Lung microvascular endothelial cell (primary cell): ENCODE data around the gene AMPD2. TPM values are rescaled to one million over a fixed set of nuclear protein-coding genes. Genes with fewer than 3 reads are reported as not detected.

ENCODE experiments used
- DNase-seq, 2 donors: peaks; one replicate each; pipeline versions ENCODE4 v3.0.0 to v3.0.0-alpha.2; 2010; ENCODE audit warnings: low read depth in 2 of 2
- total RNA-seq: library from RNA; depleted of rRNA; stranded (reverse); fragments of >200 nt; gene quantifications from 2 replicates; pipeline ENCODE4 v1.2.1, GENCODE V29; 2014

AMPD2 gene
- total RNA-seq, 1 donor from 2014 or later = 26.8 TPM

DNA sequence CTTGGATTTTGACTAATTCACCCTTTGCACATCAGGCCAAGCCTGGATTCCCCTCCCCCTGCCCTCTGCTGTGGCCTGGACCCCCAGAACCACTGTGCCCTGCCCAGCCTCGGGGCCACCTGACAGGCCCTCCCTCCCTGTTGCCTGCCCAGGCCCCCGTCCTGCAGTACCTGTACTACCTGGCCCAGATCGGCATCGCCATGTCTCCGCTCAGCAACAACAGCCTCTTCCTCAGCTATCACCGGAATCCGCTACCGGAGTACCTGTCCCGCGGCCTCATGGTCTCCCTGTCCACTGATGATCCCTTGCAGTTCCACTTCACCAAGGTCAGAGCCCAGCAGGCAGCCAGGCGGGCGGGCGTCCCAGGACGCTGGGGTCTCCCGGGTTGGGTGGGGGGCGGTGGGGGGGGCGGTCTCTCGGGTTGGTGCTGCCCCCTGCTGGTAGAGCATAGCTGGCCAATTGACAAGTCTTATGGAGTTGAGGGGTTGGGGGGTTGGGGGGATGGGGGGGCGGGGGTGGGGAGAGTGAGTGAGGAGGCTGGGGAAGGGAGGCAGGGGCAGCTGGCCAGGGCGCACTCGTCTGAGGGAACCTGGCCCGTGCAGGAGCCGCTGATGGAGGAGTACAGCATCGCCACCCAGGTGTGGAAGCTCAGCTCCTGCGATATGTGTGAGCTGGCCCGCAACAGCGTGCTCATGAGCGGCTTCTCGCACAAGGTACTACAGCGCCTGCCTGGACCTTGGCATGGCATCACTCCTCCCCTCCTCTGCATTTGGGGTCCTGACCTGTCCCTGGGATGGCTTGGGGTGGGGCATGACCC is 10.7 kb downstream of the AMPD2 start:
- DNase-seq = peak in 1 of 2 donors; percentile 45

DNA sequence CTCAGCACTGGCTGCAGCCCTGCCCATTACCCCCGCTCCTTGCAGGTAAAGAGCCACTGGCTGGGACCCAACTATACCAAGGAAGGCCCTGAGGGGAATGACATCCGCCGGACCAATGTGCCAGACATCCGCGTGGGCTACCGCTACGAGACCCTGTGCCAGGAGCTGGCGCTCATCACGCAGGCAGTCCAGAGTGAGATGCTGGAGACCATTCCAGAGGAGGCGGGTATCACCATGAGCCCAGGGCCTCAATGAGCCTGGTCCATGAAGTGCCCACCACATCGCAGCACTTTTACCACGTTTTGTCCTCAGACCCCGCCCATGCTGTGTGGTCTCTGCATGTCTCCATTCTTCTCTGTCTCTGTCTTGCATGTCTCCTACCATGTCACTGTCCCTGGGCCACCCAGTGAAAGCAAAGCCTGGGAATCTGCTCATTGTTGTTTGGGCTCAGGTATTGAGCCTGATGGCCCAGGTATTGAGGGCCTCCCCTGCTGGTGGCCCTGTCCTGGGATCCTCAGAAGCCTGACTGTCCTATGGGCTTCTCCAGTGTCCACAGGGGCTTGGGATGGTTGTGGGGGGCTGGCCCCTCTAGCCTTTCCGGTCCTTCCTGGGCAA is 11.4 kb downstream of the AMPD2 start:
- DNase-seq = no peak

DNA sequence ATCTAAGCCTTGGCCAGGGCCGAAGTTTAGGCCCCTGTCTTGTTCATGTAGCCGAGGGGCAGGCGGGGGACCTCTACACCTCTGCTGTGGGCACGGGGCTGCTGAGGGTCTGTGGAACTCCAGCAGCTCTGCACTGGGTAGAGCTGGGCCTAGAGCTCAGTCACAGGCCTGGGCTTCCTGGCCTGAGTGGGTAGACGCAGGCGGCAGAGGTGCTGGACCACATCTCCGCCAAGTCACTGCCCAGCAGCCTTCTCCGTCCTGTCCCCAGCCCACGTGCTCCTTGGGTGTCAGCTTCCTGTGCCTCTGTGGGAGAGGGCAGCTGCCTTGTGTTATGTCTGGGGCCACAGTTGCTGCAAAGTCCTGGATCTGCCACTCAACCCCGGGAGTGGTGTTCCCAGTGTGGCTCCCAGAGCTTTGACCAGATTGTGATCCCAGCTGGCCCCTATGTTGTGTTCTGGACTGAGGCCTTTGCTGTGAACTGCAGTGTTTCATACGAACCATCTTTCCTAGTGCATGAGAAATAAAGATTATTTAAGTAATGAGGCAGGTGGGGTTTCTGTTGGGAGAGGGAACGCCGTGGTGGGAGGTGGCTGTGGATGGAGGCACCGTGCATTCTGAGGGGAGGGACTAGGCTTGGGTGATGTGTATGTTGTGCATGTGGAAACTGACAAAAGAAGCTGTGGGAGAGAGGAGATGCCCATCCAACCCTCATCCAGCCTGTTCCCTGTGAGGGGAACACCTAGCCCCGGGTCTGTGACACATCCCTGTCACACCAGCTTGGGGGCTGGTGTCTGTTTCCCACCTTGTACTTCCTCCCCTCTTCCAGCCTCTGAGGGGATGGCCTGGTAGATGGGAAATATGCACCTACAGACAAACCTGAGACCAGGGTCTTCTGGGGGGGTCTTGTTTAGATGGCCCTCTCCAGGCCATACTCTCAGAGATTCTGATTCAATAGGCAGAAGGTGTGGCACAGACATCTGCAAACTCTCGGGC is 12.2 kb downstream of the AMPD2 start:
- DNase-seq = no peak

DNA sequence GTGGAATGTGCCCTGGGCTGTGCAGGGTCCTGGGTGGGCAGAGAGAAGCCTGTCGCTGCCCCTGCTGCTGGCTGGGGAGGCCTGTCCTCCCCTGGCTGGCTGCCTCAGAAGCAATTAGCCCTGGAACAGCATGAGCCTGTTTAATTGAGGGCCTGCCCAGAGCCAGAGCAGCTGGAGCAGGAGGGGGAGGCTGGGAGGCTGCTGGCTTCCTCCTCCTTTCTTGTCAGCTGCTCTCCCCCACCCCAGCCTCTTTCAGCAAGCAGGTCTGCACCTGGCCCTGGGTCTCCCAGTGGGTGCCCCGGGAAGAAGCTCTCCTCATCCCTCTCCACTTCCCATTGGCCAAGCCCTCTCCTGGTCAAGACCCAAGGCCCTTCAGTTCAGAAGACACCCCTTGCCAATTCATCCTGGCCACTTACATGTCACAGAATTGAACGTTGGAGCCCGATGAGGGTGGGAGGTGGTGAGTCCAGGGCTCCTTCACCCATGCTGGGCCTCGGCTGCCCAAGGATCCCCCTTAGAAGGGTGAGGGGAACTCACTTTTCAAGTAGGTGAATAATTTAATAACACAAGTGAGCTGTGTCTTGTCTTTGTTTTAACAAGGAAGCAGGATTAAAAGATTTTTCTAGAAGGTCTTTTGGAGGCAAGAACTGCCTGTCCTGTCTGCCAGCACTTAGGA is 13.2 kb downstream of the AMPD2 start:
- DNase-seq = no peak

DNA sequence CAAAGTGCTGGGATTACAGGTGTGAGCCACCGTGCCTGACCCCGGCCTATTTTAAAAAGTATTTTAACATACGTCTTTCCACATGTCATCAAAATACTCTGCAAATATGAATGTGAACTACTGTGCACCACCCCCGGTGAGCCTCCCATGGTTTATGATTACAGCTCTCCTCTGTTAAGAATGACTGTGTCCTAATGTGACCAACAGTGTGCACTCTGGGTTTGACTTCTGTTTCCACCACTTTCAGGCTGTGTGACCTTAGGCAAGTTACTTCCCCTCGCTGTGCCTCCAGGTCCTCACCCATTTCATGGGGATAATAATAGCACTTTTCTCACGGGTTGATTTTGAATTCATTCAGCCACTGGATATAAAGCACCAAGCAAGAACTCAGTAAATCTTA is 14.7 kb downstream of the AMPD2 start:
- no peak for DNase-seq

DNA sequence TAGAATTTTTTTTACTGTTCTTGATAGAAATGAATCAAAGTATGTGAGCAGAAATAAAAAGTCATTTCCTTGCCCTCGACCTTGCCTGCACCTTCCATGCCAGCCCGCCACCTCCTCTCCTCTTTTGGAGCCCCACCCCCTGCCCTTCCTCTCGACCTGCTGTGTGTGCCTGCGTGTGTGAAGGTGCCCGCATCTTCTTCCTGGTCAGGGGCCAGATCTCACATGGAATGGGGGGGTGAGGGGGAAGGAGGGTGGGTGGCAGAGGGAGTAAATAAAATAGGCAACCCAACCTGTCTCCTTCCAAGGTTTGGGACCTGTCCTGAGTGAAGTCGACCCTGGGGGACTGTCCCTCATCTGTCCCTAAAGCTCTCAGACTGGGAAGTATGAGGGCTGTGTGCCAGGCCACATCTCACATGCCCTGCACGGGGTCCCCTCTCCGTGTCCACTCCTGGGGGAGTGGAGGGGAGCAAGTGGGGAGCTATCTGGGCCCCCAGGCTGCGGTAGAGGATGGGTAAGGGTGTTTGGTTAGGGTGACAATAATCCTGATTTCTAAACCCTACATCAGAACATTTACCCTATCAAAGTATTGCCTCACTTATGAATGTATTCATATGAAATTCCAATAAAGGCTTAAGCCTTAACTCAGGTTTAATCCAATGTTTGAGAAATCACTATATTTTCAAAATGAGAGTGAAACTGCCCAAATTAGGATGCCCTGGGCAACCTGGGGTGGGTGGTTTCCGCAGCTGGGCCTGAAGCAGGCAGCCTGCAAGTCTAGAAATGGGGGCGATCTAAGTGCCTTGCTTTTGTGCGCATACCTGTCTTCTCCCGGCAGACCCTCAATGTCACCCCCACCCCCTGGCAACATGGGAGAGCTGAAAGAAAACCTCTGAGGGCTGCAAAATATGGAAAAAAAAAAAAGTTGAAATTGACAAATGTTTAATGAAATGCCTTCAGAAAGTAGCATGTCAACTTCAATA is 15.4 kb downstream of the AMPD2 start:
- DNase-seq = no peak

DNA sequence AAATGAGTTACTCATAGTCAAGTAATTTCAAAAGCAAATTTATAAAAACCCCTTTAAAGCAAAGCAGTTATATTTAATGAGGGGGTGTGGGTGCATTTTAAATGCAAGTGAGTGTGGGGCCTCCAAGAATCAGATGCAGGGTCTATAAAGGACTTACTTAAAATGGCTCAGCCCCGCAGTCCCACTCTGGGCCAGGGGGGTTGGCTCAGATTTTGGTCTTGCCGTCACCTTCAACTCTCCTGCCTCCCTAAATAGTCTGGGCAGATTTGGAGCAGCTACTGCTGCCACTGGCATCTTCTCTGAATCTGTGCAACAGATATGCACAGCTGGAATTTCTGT is 16.2 kb downstream of the AMPD2 start:
- no peak for DNase-seq

DNA sequence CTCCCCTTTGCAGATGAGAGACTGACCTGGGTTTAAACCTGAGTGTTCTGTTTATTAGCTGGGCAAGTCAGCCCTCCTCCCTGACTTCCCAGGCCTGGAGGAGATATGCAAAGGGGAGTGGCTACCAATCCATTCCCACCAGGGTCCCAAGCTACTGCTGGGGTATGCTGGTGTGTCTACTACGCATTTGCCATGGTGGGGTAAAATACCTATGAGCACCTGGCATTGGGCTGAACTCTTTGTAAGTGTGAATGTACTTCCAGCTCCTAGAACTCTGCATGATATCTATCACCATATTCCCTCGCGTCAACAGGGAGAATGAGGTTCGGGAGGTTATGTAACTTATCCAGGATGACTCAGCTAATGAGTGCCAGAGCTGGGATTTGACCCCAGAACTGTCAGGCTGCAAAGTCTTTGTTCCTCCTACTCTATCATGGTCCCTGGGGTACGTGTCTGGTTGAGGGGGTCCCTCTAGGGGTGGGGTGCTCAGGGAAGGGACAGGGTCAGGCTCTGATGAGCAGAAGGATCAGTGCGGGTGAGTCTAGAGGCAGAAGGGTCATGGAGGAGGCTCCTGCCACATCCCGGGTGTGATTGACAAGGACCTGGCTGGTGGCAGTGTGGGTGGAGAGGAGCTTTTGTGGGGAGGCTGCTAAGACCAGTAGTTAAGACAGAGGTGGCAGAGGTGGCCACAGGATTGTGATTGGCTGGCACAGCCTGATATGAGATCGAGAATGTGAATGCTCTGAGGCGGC is 16.7 kb downstream of the AMPD2 start:
- DNase-seq = peak; percentile 20 to 34

DNA sequence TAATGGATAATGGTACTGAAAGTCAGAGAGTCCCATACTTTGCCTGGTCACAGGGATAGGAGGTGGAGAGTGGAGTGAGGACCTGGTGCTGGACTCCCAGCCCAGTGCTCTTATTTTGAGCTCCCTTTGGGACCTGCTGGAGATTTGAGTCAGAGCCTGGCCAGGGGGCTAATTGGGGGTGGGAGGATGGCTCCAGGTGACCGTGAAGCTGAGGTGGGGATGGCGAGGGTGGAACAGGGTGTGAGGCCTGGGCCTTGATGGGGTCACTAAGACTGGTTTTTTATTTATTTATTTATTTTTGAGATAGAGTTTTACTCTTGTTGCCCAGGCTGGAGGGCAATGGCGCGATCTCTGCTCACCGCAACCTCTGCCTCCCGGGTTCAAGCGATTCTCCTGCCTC is 17.8 kb downstream of the AMPD2 start:
- no peak for DNase-seq

DNA sequence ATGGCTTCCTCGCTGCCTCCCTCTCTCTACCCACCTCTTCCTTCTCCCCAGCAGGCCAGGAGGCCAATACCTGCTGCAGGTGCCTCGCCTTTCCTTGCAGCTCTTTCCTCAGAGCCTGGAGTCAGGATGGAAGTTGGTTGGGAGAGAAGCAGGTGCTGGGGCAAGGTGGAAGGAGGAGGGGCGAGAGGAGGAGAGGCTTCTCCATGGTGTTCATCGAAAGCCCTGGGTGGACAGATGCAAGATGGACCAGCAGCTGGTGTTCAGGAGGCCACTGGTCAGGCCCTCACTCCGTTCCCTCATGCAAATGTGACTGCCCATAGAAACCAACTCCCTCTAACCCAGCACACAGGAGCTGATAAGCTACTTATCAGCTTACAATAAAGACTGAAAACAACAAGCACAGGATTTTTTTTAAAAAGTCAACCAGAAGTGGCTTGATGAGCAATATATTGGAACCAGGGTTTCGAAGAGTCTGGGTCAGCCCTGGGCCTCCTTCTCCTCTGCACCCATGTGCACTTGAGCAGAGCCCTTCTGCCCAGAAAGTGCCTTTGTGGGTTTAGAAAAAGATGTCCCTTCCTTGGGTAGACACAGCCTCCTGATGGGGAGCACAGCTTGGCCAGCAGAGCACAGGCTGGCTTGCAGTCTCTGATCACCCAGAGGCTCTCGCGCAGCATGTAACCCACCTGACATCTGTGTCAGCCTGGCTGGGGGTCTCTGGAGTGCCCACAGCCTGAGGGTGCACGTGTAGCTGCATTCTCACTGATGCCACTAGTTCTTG is 19.6 kb downstream of the AMPD2 start:
- DNase-seq = no peak

DNA sequence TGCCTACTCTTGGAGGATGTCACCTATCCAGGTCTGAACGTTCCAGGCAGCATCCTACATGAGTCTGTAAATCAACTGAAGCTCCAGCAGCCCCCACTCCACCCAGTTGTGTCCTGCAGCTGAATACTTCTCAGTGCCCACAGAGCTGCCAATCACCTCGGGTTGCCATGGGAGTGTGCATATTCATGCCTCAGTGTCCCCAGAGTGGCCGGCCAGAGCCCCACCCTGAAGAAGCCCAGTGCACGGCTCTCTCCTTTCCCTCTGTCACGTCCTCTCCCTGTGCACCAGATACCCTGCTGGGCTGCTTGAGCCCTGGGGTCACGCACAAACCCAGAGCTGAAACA is 20.2 kb downstream of the AMPD2 start:
- DNase-seq = no peak

DNA sequence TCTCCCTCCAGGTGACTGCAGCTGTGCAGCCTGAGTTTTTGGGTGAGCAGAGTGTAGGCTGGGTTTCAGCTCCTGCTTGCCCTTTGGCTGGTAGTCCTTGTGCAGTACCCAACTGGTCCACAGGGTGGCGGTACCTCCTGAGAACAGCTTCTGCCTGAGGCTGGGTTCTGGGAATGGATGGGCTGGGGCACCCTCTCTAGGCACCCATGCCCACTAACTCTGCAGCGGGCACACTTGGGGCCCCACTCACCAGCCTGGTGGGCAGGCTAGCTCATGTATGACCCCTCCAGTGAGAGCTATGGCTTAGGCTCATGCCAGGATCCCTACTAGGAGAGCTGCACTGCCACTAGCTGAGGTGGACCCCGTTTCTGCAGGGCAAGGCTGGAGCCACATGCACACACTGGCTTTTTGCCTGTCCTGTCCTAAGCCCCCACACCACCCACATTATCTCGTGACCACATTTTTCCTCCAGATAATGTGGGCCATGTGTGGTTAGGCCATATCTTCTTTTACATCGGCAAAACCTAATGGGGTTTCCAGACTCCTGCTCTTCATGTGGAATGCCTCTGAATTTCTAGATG is 20.7 kb downstream of the AMPD2 start:
- peak; percentile 64 to 78 for DNase-seq

DNA sequence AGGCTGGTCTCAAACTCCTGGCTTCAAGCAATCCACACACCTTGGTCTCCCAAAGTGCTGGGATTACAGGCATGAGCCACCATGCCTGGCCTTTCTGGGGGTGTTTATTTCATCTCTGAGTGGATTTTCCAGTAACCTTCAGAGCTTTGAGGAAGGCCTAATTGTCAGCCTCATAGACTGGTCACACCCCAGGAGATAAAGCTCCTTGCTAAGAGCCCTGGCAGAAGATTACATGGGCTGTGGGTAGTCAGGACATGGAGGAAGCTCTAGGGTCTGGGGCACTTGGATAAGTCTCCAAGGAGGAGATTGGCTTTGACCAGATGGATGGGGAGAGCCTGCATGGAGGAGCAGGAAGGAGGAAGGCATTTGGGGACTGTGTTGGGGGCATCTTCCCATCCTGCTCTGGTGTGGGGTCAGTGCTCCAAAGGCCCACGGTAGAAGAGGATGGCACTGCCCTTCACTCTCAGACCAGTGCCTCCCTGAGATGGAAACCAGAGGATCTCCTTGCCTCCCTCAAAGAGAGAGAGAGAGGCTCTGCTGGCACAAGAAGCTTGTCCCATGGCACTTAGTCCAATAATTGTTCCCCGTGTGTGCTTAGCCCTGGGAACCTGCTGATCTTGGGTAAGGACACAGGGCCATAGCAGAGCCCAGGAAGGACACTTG is 21.6 kb downstream of the AMPD2 start:
- no peak for DNase-seq

DNA sequence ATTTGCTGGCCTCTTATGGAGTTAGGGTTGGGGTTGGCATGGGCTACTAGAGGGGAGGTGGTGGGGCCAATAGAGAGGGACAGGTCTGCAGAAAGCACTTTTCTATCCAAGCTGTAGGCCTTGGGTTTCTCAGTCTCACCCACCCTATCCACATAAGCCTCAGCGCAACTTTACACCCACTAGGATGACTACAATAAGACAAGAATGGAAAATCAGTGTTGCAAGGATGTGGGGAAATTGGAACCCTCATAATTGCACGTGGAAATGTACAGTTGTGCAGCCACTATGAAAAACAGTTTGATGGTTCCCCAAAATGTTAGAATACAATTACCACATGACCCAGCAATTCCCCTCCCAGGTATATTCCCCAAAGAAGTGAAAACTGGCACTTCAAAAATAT is 22.2 kb downstream of the AMPD2 start:
- DNase-seq = no peak

DNA sequence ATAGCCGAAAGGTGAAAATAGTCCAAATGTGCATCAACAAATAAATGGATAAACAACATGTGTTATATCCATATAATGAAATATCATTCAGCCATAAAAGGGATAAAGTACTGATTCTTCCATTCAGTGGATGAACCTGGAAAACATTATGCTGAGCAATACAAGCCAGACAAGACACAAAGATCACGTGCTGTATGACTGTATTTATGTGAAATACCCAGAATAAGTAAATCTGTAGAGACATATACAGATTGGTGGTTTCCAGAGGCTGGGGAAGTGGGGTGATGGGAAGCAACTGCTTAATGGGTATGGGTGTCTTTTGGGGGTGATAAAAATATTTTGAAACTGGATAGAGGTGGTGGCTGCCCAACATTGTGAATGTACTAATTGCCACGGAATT is 23.0 kb downstream of the AMPD2 start:
- no peak for DNase-seq

DNA sequence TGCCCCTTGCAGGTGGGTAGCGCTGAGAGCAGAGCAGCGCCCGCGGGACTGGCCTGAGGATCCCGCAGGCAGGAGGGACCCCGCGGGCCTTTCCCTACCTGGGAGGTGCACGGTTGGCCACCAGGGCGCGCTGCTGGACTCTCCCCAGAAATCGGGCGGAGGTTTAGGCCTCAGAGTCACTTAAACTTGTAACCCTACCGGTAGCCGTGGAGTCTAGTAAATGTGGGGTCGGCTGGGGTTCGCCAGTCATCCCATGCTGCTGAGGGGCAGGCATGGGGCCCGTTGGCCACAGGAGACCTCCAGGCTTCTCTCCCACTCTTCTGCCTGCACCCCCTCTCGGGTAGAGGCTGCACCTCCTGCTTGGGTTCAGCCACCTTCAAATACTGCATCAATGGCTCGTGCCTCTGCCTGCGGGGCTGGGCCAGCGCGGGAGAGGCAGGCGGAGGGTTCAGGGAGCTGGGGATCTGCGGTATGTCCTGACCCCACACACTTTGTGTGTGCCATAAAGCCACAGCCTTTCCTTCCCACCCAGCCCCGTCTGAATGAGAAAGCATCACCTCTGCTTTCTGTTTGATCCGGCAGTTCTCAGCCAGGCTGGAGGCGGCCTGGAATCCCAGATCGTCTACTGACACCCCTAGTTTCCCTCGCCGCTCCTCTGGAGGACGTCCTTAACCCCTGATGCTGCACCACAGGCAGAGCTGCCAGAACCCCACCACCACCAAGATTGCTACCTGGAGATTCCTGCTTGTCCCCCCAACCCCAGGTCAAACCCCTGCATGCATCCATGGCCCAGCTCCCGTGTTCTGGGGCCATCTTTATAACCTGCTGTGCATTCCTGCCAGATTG is 24.0 kb downstream of the AMPD2 start:
- DNase-seq = peak; percentile 74 to 78

DNA sequence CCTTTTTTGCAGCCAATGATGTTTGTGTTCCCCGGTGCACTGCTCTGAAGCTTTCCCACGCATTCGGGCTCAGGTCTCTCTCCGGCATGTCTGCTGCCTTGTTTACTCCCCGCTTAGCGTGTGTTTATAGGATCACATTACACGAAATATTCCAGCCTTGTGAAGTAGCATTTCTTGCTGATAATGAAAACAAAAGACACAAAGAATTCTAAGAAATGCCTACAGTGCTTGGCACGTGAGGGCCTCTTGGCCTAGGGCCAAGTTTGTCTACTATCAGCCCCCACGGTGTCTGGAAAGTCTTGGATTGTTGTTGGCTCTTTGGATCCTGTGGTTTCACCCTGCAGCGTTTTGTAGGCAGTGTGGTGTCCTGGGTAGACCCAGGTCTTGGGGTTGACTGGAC is 25.0 kb downstream of the AMPD2 start:
- DNase-seq = no peak
